Activated T-cell treated with anti-CD3 and anti-CD28 coated beads, Interleukin-2, amount 50 U/mL, for 4 hours (primary cell): ENCODE measurements around the gene LYZL1. TPM values are rescaled to one million over a fixed set of nuclear protein-coding genes. Genes with fewer than 3 reads are reported as not detected.

ENCODE experiments used
- ATAC-seq, 2 donors: fragments of 200-7000 bp; cut with Tn5 transposase; one replicate each; pipeline ENCODE4 v1.10.0; 2021
- DNase-seq: peaks from one replicate; pipeline ENCODE4 v3.0.0-alpha.2; 2020
- H3K27me3 Mint-ChIP-seq: one replicate; pipeline ENCODE4 v1.8.0; 2021; ENCODE audit warnings: low read depth, mixed read lengths
- H3K36me3 Mint-ChIP-seq: one replicate; pipeline ENCODE4 v1.8.0; 2022; ENCODE audit warnings: mixed read lengths; ENCODE audit not compliant: insufficient read depth
- H3K4me1 Mint-ChIP-seq: one replicate; pipeline ENCODE4 v1.8.0; 2021; ENCODE audit warnings: low read depth, mixed read lengths
- H3K4me3 Mint-ChIP-seq: one replicate; pipeline ENCODE4 v1.8.0; 2021; ENCODE audit warnings: mild to moderate bottlenecking, moderate library complexity, mixed read lengths
- H3K9me3 Mint-ChIP-seq: one replicate; pipeline ENCODE4 v1.8.0; 2021; ENCODE audit warnings: mixed read lengths
- total RNA-seq, 3 donors: library from RNA; stranded (reverse); gene quantifications; one replicate each; pipeline ENCODE4 v1.2.1, GENCODE V29; 2021

Gene LYZL1
- total RNA-seq, 3 donors from 2014 or later, result not detected

DNA sequence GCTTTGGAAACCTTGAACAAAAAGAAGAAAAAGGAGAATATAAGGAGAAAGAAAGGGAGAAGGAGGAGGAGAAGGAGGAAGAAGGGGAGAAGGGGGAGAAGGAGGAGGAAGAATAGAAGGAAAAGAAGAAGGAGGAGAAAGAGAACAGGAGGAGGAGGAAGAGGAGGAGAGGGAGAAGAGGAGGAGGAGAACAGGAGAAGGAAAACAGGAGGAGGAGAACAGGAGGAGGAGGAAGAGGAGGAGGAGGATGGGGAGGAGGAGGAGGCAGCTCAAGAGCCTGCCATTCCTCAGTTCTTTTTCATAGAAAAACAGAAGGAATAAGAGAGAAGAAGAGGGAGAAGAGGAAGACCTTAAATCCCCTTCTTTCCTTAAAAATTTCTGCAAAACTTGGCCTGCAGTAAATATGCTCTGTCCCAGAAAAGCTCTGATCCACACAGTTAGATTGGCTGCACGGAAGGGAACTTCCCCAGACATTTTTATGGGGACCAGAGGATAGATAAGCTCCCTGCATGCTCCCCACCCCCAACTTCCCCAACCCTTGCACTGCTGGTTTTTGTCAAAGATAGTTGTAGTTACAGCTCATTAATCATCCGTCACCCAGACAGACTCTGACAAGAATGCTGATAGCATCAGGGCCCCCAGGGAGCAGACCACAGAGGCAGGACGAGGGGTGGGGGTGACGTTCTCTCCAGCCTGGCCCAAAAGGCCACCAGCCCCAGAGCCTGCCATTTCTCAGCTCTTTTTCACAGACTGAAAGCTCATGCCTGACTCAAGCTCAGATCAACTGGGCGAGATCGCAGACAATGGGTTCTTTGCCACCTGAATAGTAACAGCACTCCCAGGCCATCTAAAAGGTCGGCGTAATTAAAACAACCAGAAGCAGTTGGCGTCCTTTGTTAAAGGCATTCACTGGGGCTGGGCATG, 34.5 kb upstream of the LYZL1 start:
- no peaks in the 10 kb centered on the region for H3K36me3 Mint-ChIP-seq
- H3K27me3 Mint-ChIP-seq, result peaks cover 9% of the 10 kb centered on the region
- no peaks in the 10 kb centered on the region for H3K9me3 Mint-ChIP-seq
- no peaks in the 10 kb centered on the region for H3K4me1 Mint-ChIP-seq
- no peak for DNase-seq
- ATAC-seq, result no peak
- no peak overlapping the region for H3K4me3 Mint-ChIP-seq

DNA sequence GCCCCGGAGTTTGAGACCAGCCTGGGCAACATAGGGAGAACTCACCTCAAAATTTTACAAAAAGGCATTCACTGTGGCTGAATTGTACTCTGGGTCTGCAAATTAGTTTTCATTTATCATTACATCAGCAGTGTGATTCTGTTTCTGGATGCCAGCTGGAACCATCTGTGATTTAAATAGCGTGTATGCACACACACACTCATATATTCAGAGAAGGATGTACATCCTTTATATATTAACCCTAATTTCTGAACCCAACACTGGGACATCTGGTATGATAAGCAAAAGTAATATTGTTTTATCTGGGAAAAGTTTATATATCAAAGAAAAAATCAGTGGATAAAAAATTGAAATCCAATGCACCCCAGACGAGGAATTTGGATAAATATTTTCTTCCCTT, 33.8 kb upstream of the LYZL1 start:
- Mint-ChIP-seq H3K27me3 (peaks cover 9% of the 10 kb centered on the region), H3K4me1 (no peaks in the 10 kb centered on the region), H3K4me3 (no peak overlapping the region), H3K36me3 (no peaks in the 10 kb centered on the region), H3K9me3 (no peaks in the 10 kb centered on the region)
- ATAC-seq (no peak), DNase-seq (no peak)

DNA sequence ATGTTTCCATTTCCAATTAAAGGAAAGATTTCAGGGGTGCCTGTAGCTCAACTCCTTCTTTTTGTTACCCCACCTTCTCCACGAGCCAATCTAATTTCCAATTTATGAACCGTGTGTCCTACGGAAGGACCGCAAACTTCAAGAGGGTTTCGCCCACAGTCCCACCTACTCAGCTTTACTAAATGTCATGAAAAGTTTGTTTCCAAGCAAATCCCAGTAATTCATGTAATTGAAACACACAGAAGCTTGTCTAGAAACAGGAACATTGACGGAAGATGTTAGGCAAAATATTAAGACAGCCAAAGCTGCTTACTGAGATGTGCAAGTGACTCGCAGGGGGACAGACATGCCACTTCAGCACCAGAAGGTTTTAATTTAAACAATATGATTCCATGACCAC, 32.9 kb upstream of the LYZL1 start:
- no peak for ATAC-seq
- Mint-ChIP-seq H3K36me3 (no peaks in the 10 kb centered on the region), H3K4me1 (no peaks in the 10 kb centered on the region), H3K27me3 (peaks cover 9% of the 10 kb centered on the region), H3K4me3 (no peak overlapping the region), H3K9me3 (no peaks in the 10 kb centered on the region)
- no peak for DNase-seq

DNA sequence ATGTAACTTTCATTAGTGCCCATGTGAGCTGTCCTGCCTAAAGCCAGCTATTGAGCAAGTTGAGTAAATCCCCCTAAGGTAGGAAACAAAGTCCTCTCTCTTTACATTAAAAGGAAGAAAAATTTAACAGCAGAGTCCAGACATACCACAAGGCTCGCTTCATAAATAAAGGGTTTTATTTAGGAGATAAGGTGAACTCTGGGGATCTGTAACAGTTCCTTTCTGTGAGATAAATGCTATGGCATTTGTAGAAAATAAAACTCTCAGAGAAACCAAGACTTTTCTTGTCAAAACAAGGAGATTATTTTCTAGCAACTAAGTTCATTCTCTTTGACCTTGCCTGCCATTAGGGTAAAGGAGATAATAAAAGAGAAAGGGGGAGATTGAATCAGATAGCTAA, 32.3 kb upstream of the LYZL1 start:
- H3K9me3 Mint-ChIP-seq, result no peaks in the 10 kb centered on the region
- peaks cover 14% of the 10 kb centered on the region for H3K27me3 Mint-ChIP-seq
- H3K4me1 Mint-ChIP-seq, result no peaks in the 10 kb centered on the region
- DNase-seq, result no peak
- no peaks in the 10 kb centered on the region for H3K36me3 Mint-ChIP-seq
- H3K4me3 Mint-ChIP-seq, result no peak overlapping the region
- ATAC-seq, result no peak

DNA sequence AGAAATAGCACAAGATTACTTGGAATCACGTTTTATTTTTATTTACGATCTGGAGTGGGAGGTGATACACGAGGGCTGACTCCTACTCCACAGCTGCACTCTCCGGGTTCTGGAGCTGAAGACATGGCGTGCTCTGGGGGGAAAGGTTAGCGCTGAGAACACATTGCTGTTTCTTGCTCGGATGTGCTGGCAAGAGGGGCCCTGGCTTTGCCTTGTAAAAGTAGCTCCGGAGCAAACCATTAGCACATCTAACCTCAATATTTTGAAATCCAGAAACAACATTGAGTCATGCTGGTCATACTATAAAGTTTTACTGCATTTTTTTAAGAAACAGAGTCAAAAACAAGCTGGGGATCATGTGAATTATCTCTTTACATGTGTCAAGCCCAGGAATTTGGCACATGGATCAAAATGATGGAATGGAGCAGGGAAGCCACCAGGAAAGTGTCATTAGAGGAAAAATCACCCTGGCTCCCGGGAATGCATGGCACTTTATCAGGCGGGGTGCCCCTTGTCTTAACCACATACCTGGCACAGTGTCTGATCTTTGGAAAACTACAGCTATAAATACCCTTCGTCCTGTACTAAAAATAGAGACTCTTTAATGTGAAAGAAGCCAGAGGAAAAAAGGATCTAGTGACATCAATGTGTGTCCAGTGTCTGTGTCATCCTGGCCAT, 31.6 kb upstream of the LYZL1 start:
- Mint-ChIP-seq H3K27me3 (peaks cover 15% of the 10 kb centered on the region), H3K9me3 (no peaks in the 10 kb centered on the region), H3K4me3 (no peak overlapping the region), H3K36me3 (no peaks in the 10 kb centered on the region), H3K4me1 (no peaks in the 10 kb centered on the region)
- DNase-seq (no peak), ATAC-seq (no peak)

DNA sequence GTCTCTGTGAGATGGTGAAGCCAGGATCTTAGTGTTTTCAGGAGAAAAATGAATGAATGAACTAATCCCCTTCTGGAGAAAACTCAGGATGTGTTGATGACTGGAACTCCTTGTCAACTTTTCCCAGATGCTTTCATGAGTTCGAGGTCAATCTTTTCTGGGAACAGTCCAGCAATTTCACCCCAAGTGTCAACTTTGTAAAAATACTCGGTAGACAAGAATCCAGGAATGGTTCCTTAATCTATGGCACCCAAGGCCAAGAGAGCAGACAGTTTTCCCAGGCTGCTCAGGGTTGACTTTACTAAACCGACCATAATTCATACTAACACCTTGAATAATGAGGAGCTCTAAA, 31.1 kb upstream of the LYZL1 start:
- DNase-seq (no peak), ATAC-seq (no peak)
- Mint-ChIP-seq H3K27me3 (peaks cover 12% of the 10 kb centered on the region), H3K4me1 (no peaks in the 10 kb centered on the region), H3K9me3 (no peaks in the 10 kb centered on the region), H3K36me3 (no peaks in the 10 kb centered on the region), H3K4me3 (no peak overlapping the region)

DNA sequence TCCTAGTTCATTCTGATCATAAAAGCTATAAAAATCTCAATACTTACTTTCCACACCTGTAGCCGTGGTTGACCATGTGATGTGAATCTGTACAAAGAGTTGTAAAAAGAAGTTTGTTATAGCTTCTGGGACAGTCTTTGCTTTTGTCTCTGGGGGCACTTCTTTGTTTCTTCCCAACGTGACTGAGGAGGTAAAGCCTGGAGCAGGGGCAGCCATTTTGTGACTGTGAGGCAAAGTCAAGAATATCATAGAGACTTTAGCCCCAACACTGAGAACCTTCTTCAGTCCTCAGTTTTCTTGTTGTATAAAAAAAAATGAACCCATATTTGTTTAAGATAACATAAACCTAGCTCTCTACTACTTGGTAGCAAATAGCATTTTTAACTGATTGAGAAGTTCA, 29.4 kb upstream of the LYZL1 start:
- no peak for DNase-seq
- ATAC-seq, result no peak
- Mint-ChIP-seq H3K27me3 (peaks cover 12% of the 10 kb centered on the region), H3K4me3 (no peak overlapping the region), H3K36me3 (no peaks in the 10 kb centered on the region), H3K4me1 (no peaks in the 10 kb centered on the region), H3K9me3 (no peaks in the 10 kb centered on the region)

DNA sequence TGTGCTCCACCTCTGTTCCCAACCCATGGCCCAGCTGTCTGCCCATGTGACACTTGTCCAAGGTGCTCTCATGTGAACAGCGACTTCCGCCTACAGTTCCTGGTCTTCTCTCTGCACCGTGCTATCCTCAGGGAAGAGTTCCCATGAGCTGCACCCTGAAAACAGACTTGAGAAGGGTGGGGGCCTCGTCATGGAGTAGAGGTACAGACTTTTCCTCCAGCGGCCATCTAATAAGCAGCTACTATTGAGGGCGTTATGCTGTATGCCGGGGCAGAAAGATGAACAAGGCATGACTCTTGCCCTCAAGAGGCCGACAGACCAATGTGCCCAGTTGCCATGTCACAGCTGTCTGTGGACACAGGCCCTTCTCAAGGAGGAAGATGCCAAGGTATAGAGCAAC, 25.4 kb upstream of the LYZL1 start:
- Mint-ChIP-seq H3K36me3 (no peaks in the 10 kb centered on the region), H3K27me3 (peaks cover 9% of the 10 kb centered on the region), H3K9me3 (no peaks in the 10 kb centered on the region), H3K4me3 (no peak overlapping the region), H3K4me1 (no peaks in the 10 kb centered on the region)
- ATAC-seq, result no peak
- no peak for DNase-seq

DNA sequence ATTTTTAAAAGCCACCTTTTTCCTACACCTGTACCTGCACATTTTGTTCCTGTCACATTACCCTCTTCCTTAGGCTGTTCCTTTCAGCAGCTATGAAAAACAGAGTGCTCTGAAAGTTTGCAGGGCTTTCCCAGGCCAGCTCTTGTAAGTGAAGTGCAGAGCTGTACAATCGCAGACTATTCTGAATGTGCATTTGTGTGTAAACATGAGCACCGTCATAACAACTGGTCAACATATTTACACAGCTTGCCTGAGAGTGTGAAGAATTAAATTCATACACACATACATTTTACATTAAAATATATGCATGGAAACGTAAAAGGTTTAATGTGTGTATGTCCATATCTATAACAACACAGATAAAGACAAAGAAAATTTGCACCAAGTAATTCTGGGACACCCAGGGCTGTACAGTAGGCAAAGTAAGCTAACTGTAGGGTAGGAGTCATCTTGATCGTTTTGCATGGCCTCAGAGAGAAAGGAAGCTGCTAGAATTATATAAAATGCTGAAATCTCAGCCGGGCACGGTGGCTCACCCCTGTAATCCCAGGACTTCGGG, 23.6 kb upstream of the LYZL1 start:
- ATAC-seq, result no peak

DNA sequence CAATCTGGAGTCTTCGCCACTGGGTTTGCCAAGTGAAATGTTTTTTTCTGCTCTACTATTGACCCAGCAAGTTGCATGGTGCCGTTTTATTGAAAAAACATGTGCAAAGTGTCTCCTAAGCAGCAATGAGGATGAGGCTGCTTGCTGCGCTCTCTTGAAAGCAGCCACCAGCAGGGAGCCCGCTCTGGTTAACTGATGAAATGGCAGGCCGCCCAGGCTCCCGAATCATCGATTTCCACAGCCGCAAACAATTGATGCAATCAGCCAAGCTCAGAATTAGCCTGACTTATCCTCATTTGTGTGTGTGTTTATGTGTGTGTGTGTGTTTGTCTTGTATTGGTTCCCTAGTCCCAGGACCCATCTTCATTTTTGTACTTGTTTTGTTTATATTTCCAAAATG, 22.2 kb upstream of the LYZL1 start:
- Mint-ChIP-seq H3K36me3 (no peaks in the 10 kb centered on the region), H3K9me3 (peaks cover 5% of the 10 kb centered on the region), H3K4me1 (no peaks in the 10 kb centered on the region), H3K27me3 (peaks cover 3% of the 10 kb centered on the region), H3K4me3 (no peak overlapping the region)
- ATAC-seq, result no peak
- no peak for DNase-seq

More for the DNA sequence above, 23.6 kb upstream of the LYZL1 start:
- no peak overlapping the region for H3K4me3 Mint-ChIP-seq
- no peaks in the 10 kb centered on the region for H3K4me1 Mint-ChIP-seq
- H3K27me3 Mint-ChIP-seq, result peaks cover 9% of the 10 kb centered on the region
- H3K36me3 Mint-ChIP-seq, result no peaks in the 10 kb centered on the region
- no peak for DNase-seq
- H3K9me3 Mint-ChIP-seq, result peaks cover under 1% of the 10 kb centered on the region

DNA sequence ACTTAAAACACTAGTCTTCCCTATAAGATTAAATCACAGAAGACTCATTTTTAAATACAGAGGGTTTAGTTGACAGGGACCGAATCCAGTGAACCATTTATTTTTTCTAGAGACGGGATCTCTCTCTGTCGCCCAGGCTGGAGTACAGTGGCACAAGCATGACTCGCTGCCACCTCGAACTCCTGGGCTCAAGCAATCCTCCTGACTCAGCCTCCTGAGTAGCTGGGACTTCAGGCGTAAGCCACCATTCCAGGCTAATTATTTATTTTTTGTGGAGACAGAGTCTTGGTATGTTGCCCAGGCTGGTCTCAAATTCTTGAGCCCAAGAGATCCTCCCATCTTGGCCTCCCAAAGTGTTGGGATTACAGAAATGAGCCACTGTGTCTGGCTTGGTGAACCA, 20.9 kb upstream of the LYZL1 start:
- no peaks in the 10 kb centered on the region for H3K36me3 Mint-ChIP-seq
- H3K4me1 Mint-ChIP-seq, result no peaks in the 10 kb centered on the region
- ATAC-seq, result no peak
- H3K4me3 Mint-ChIP-seq, result no peak overlapping the region
- H3K27me3 Mint-ChIP-seq, result peaks cover 2% of the 10 kb centered on the region
- peaks cover 5% of the 10 kb centered on the region for H3K9me3 Mint-ChIP-seq
- no peak for DNase-seq

DNA sequence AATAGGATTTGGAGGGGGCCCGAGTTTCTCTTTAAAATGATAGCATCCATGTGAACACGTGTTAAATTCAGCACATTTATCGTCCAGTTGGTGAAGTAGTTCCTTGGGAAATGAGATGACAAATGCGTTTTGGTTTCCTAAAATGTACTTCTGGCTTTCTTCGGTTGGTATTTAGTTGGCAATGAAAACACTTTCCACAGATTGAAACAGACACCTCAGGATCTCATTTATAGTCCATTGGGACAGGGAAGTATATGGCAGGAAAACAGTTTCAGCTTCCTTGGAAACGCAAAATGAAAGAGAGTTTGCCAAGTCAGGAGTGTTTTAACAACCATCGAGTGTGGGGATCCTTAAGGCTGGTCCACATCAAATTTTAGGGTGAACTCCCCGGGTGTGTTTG, 19.4 kb upstream of the LYZL1 start:
- Mint-ChIP-seq H3K4me1 (no peaks in the 10 kb centered on the region), H3K9me3 (peaks cover 5% of the 10 kb centered on the region), H3K36me3 (no peaks in the 10 kb centered on the region), H3K4me3 (no peak overlapping the region), H3K27me3 (no peaks in the 10 kb centered on the region)
- no peak for ATAC-seq
- no peak for DNase-seq

DNA sequence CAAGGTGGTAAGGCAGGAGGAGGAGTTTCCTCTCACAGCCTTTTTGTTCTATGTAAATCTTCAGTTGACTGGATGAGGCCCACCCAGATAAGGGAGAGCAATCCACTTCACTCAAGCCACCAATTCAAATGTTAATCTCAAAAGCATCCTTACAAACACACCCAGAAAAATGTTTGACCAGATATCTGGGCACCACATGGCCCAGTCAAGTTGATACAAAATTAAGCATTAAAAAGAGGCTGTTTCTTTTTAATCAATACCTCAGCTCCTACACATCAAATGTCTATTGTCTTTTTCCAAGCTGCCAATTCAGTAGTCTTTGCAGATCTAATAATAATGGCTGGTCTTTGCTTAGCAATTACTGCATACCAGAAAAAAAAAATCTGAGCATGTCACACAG, 18.0 kb upstream of the LYZL1 start:
- Mint-ChIP-seq H3K27me3 (no peaks in the 10 kb centered on the region), H3K9me3 (peaks cover 5% of the 10 kb centered on the region), H3K36me3 (no peaks in the 10 kb centered on the region), H3K4me3 (no peak overlapping the region), H3K4me1 (no peaks in the 10 kb centered on the region)
- ATAC-seq (no peak), DNase-seq (no peak)

DNA sequence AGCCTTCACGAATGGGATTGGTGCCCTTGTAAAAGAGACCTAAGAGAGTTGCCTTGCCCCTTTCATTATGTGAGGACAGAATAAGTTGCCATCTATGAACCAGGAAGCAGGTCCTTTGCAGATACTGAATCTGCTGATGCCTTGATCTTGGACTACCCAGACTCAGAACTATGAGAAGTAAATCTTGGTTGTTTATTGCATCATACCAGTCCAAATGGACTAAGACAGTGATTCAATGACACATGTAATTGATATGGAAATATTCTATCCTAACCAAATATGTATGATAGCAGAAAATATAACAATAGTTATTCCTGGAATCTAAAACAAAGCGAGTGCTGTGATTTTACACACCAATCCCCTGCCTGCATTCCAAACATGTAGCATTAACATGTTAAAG, 17.0 kb upstream of the LYZL1 start:
- peaks cover 5% of the 10 kb centered on the region for H3K9me3 Mint-ChIP-seq
- H3K27me3 Mint-ChIP-seq, result no peaks in the 10 kb centered on the region
- ATAC-seq, result no peak
- H3K4me3 Mint-ChIP-seq, result no peak overlapping the region
- no peaks in the 10 kb centered on the region for H3K4me1 Mint-ChIP-seq
- no peaks in the 10 kb centered on the region for H3K36me3 Mint-ChIP-seq
- no peak for DNase-seq

DNA sequence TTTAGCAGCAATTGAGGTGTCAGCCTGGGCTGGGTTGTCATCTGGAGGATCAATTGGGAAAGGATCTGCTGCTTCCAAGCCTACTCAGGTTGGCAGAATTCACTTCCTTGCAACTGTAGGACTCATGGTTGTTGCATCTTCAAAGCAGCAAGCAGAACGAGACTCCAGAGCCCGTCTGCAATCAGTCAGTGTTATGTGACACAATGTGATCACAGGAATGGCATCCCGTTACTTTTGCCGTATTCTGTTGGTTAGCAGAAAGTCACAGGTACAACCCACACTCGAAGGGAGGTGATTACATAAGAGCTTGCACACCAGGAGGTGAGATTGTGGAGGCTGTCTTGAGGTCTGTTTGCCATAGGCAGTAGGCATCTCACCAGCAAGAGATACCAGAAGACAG, 15.4 kb upstream of the LYZL1 start:
- DNase-seq (no peak), ATAC-seq (no peak)
- Mint-ChIP-seq H3K4me3 (no peak overlapping the region), H3K9me3 (peaks cover 5% of the 10 kb centered on the region), H3K36me3 (no peaks in the 10 kb centered on the region), H3K27me3 (no peaks in the 10 kb centered on the region), H3K4me1 (no peaks in the 10 kb centered on the region)
